Measurements from ENCODE around the gene MYOM1.

The MYOM1 gene

GRCh38 chr18:3194947-3195612 is 24.7 kb downstream of the MYOM1 start:
- Histone ChIP-seq H3K9me3 (ENCODE audit: insufficient read depth, low read length) (no peaks in the 10 kb centered on the region), H2AFZ (ENCODE audit: low read depth, low read length) (no peak overlapping the region), H3K36me3 (replicated peaks; ENCODE audit: low read depth, low read length) (no peaks in the 10 kb centered on the region), H3K9ac (ENCODE audit: low read length) (no peak overlapping the region), H3K27me3 (ENCODE audit: low read depth, low read length) (peaks cover 6% of the 10 kb centered on the region; the same call in 1 of the 2 replicates), H3K27ac (ENCODE audit: low read length) (no peak overlapping the region), H3K79me2 (ENCODE audit: low read length) (no peaks in the 10 kb centered on the region), H3K4me1 (ENCODE audit: low read length) (peaks cover 14% of the 10 kb centered on the region), H4K20me1 (ENCODE audit: insufficient read depth, low read length) (no peaks in the 10 kb centered on the region), H3K4me2 (ENCODE audit: low read length) (no peak overlapping the region), H3K4me3 (ENCODE audit: low read length) (no peak overlapping the region)
- TF ChIP-seq CTCF (IDR thresholded peaks at IDR 0.05; ENCODE audit: low read depth, low read length) (no peak), EZH2phosphoT487 (IDR thresholded peaks at IDR 0.05; ENCODE audit: low read depth) (no peak)

GRCh38 chr18:3193331-3193730 is 26.4 kb downstream of the MYOM1 start:
- Histone ChIP-seq H3K27ac (ENCODE audit: low read length) (no peak overlapping the region), H3K4me3 (ENCODE audit: low read length) (no peak overlapping the region), H3K9ac (ENCODE audit: low read length) (no peak overlapping the region), H2AFZ (ENCODE audit: low read depth, low read length) (no peak overlapping the region), H3K9me3 (ENCODE audit: insufficient read depth, low read length) (no peaks in the 10 kb centered on the region), H3K36me3 (replicated peaks; ENCODE audit: low read depth, low read length) (no peaks in the 10 kb centered on the region), H3K4me1 (ENCODE audit: low read length) (peaks cover 14% of the 10 kb centered on the region), H4K20me1 (ENCODE audit: insufficient read depth, low read length) (no peaks in the 10 kb centered on the region), H3K27me3 (ENCODE audit: low read depth, low read length) (peaks cover 6% of the 10 kb centered on the region; the same call in 1 of the 2 replicates), H3K79me2 (ENCODE audit: low read length) (no peaks in the 10 kb centered on the region), H3K4me2 (ENCODE audit: low read length) (no peak overlapping the region)
- no peak for TF ChIP-seq CTCF (IDR thresholded peaks at IDR 0.05; ENCODE audit: low read depth, low read length)

GRCh38 chr18:3192752-3193151 is 27.0 kb downstream of the MYOM1 start:
- Histone ChIP-seq H3K36me3 (replicated peaks; ENCODE audit: low read depth, low read length) (no peaks in the 10 kb centered on the region), H3K4me3 (ENCODE audit: low read length) (no peak overlapping the region), H3K27ac (ENCODE audit: low read length) (no peak overlapping the region), H4K20me1 (ENCODE audit: insufficient read depth, low read length) (no peaks in the 10 kb centered on the region), H3K79me2 (ENCODE audit: low read length) (no peaks in the 10 kb centered on the region), H3K9me3 (ENCODE audit: insufficient read depth, low read length) (no peaks in the 10 kb centered on the region), H2AFZ (ENCODE audit: low read depth, low read length) (no peak overlapping the region), H3K4me1 (ENCODE audit: low read length) (peaks cover 14% of the 10 kb centered on the region), H3K4me2 (ENCODE audit: low read length) (no peak overlapping the region), H3K9ac (ENCODE audit: low read length) (no peak overlapping the region), H3K27me3 (ENCODE audit: low read depth, low read length) (peaks cover 6% of the 10 kb centered on the region; the same call in 1 of the 2 replicates)
- TF ChIP-seq CTCF (IDR thresholded peaks at IDR 0.05; ENCODE audit: low read depth, low read length) = no peak
- TF ChIP-seq EZH2phosphoT487 (IDR thresholded peaks at IDR 0.05; ENCODE audit: low read depth) = no peak

- Histone ChIP-seq H3K36me3 (replicated peaks; ENCODE audit: low read depth, low read length) (no peaks in the 10 kb centered on the region), H3K9ac (ENCODE audit: low read length) (no peak overlapping the region), H3K9me3 (ENCODE audit: insufficient read depth, low read length) (no peaks in the 10 kb centered on the region), H2AFZ (ENCODE audit: low read depth, low read length) (no peak overlapping the region), H3K4me3 (ENCODE audit: low read length) (no peak overlapping the region), H3K27me3 (ENCODE audit: low read depth, low read length) (peaks cover 6% of the 10 kb centered on the region; the same call in 1 of the 2 replicates), H3K4me2 (ENCODE audit: low read length) (no peak overlapping the region), H4K20me1 (ENCODE audit: insufficient read depth, low read length) (no peaks in the 10 kb centered on the region), H3K27ac (ENCODE audit: low read length) (no peak overlapping the region), H3K79me2 (ENCODE audit: low read length) (no peaks in the 10 kb centered on the region), H3K4me1 (ENCODE audit: low read length) (peaks cover 17% of the 10 kb centered on the region)
- TF ChIP-seq EZH2phosphoT487 (IDR thresholded peaks at IDR 0.05; ENCODE audit: low read depth) (no peak), CTCF (IDR thresholded peaks at IDR 0.05; ENCODE audit: low read depth, low read length) (no peak)
Observed at GRCh38 chr18:3192286-3192685, 27.5 kb downstream of the MYOM1 start.

Data from OCI-LY3 (cell line).